Activated T-helper 17 cell treated with anti-CD3 and anti-CD28 coated beads, Interleukin-2, amount 50 U/mL, for 72 hours (primary cell): ENCODE data around the gene PVRIG. TPM values are rescaled to one million over a fixed set of nuclear protein-coding genes. Genes with fewer than 3 reads are reported as not detected.
"Not testable (repeated sequence)": the region's sequence is repeated elsewhere in the genome, so short reads cannot be mapped to it uniquely, and the experiment has no call there.

Source experiments
- ATAC-seq: fragments of 150-1000 bp; cut with Tn5 transposase; replicated peaks from 2 replicates; pipeline ENCODE4 v1.10.0; 2021; ENCODE audit warnings: mild to moderate bottlenecking, moderate library complexity
- H3K27ac Mint-ChIP-seq: one replicate; pipeline ENCODE4 v1.8.0; 2022; ENCODE audit warnings: mixed read lengths
- H3K27me3 Mint-ChIP-seq: one replicate; pipeline ENCODE4 v1.8.0; 2022; ENCODE audit warnings: mixed read lengths
- H3K36me3 Mint-ChIP-seq: one replicate; pipeline ENCODE4 v1.8.0; 2022; ENCODE audit warnings: low read depth, mild to moderate bottlenecking, mixed read lengths
- H3K4me1 Mint-ChIP-seq: one replicate; pipeline ENCODE4 v1.8.0; 2022; ENCODE audit warnings: mixed read lengths
- H3K4me3 Mint-ChIP-seq: one replicate; pipeline ENCODE4 v1.8.0; 2022; ENCODE audit warnings: mild to moderate bottlenecking, mixed read lengths
- H3K9me3 Mint-ChIP-seq: one replicate; pipeline ENCODE4 v1.8.0; 2022; ENCODE audit warnings: mixed read lengths
- total RNA-seq, 2 donors: library from RNA; stranded (reverse); gene quantifications; one replicate each; pipeline ENCODE4 v1.2.3, GENCODE V29; 2022

The PVRIG gene
- total RNA-seq, 2 donors from 2014 or later = 16.1 to 28.5 TPM

- peak overlapping the region; percentile 41 for H3K27ac Mint-ChIP-seq
- not testable (repeated sequence) for ATAC-seq, H3K4me3 Mint-ChIP-seq, H3K27me3 Mint-ChIP-seq, H3K9me3 Mint-ChIP-seq
- H3K4me1 Mint-ChIP-seq = peaks cover 21% of the 10 kb centered on the region
- H3K36me3 Mint-ChIP-seq = peaks cover 11% of the 10 kb centered on the region
Observed at GRCh38 chr7:100239975-100240374, 20.2 kb downstream of the PVRIG start.

- ATAC-seq = peak; percentile 97
- peak overlapping the region; percentile 53 for H3K4me3 Mint-ChIP-seq
- H3K36me3 Mint-ChIP-seq, H3K27me3 Mint-ChIP-seq, H3K9me3 Mint-ChIP-seq: not testable (repeated sequence)
- H3K4me1 Mint-ChIP-seq = peaks cover 16% of the 10 kb centered on the region
- H3K27ac Mint-ChIP-seq = peak overlapping the region; percentile 81
Observed at GRCh38 chr7:100243385-100243784, 23.6 kb downstream of the PVRIG start.

- not testable (repeated sequence) for H3K9me3 Mint-ChIP-seq, H3K36me3 Mint-ChIP-seq, ATAC-seq, H3K27me3 Mint-ChIP-seq, H3K4me3 Mint-ChIP-seq
- Mint-ChIP-seq H3K27ac (peak overlapping the region; percentile 65), H3K4me1 (peaks cover 12% of the 10 kb centered on the region)
Observed at GRCh38 chr7:100244988-100245605, 25.3 kb downstream of the PVRIG start.

GRCh38 chr7:100246121-100246864, 26.5 kb downstream of the PVRIG start:
- H3K9me3 Mint-ChIP-seq, H3K27me3 Mint-ChIP-seq, H3K36me3 Mint-ChIP-seq, H3K4me3 Mint-ChIP-seq, ATAC-seq: not testable (repeated sequence)
- H3K27ac Mint-ChIP-seq = peak overlapping the region; percentile 17
- peaks cover 12% of the 10 kb centered on the region for H3K4me1 Mint-ChIP-seq

GRCh38 chr7:100246865-100247137, 27.1 kb downstream of the PVRIG start:
- not testable (repeated sequence) for H3K27ac Mint-ChIP-seq, H3K36me3 Mint-ChIP-seq, H3K9me3 Mint-ChIP-seq, H3K27me3 Mint-ChIP-seq, H3K4me3 Mint-ChIP-seq, ATAC-seq
- peaks cover 12% of the 10 kb centered on the region for H3K4me1 Mint-ChIP-seq

GRCh38 chr7:100247152-100247757, 27.5 kb downstream of the PVRIG start:
- Mint-ChIP-seq H3K4me3 (no peak overlapping the region), H3K36me3 (no peaks in the 10 kb centered on the region), H3K27me3 (no peaks in the 10 kb centered on the region), H3K27ac (no peak overlapping the region), H3K9me3 (no peaks in the 10 kb centered on the region), H3K4me1 (peaks cover 12% of the 10 kb centered on the region)
- ATAC-seq = no peak

GRCh38 chr7:100248483-100248882, 28.7 kb downstream of the PVRIG start:
- H3K4me3 Mint-ChIP-seq = no peak overlapping the region
- H3K9me3 Mint-ChIP-seq = no peaks in the 10 kb centered on the region
- H3K27ac Mint-ChIP-seq = no peak overlapping the region
- peaks cover 6% of the 10 kb centered on the region for H3K4me1 Mint-ChIP-seq
- ATAC-seq = no peak
- H3K27me3 Mint-ChIP-seq = no peaks in the 10 kb centered on the region
- H3K36me3 Mint-ChIP-seq = no peaks in the 10 kb centered on the region

- Mint-ChIP-seq H3K4me1 (peaks cover under 1% of the 10 kb centered on the region), H3K36me3 (no peaks in the 10 kb centered on the region), H3K9me3 (no peaks in the 10 kb centered on the region), H3K27me3 (no peaks in the 10 kb centered on the region), H3K27ac (no peak overlapping the region), H3K4me3 (no peak overlapping the region)
- ATAC-seq = no peak
Observed at GRCh38 chr7:100257017-100257416, 37.3 kb downstream of the PVRIG start.

- not testable (repeated sequence) for H3K36me3 Mint-ChIP-seq, H3K9me3 Mint-ChIP-seq, H3K27ac Mint-ChIP-seq, H3K27me3 Mint-ChIP-seq, H3K4me3 Mint-ChIP-seq, H3K4me1 Mint-ChIP-seq, ATAC-seq
Observed at GRCh38 chr7:100259984-100260383, 40.2 kb downstream of the PVRIG start.

GRCh38 chr7:100262896-100263295, 43.1 kb downstream of the PVRIG start:
- not testable (repeated sequence) for H3K9me3 Mint-ChIP-seq, H3K36me3 Mint-ChIP-seq, H3K27me3 Mint-ChIP-seq, H3K27ac Mint-ChIP-seq, H3K4me1 Mint-ChIP-seq, ATAC-seq, H3K4me3 Mint-ChIP-seq

GRCh38 chr7:100264223-100264622, 44.5 kb downstream of the PVRIG start:
- not testable (repeated sequence) for ATAC-seq

GRCh38 chr7:100264669-100265165, 45.0 kb downstream of the PVRIG start:
- H3K36me3 Mint-ChIP-seq, ATAC-seq, H3K9me3 Mint-ChIP-seq, H3K27ac Mint-ChIP-seq, H3K4me3 Mint-ChIP-seq, H3K4me1 Mint-ChIP-seq, H3K27me3 Mint-ChIP-seq: not testable (repeated sequence)

More at GRCh38 chr7:100264223-100264622, 44.5 kb downstream of the PVRIG start:
- not testable (repeated sequence) for H3K4me1 Mint-ChIP-seq, H3K27me3 Mint-ChIP-seq, H3K27ac Mint-ChIP-seq, H3K36me3 Mint-ChIP-seq, H3K4me3 Mint-ChIP-seq, H3K9me3 Mint-ChIP-seq

- not testable (repeated sequence) for H3K9me3 Mint-ChIP-seq, H3K4me3 Mint-ChIP-seq, H3K27ac Mint-ChIP-seq, H3K27me3 Mint-ChIP-seq, H3K36me3 Mint-ChIP-seq, H3K4me1 Mint-ChIP-seq, ATAC-seq
Observed at GRCh38 chr7:100265851-100266250, 46.1 kb downstream of the PVRIG start.

GRCh38 chr7:100266576-100267354, 47.0 kb downstream of the PVRIG start:
- Mint-ChIP-seq H3K4me3 (no peak overlapping the region), H3K4me1 (peaks cover 8% of the 10 kb centered on the region), H3K27me3 (no peaks in the 10 kb centered on the region), H3K27ac (no peak overlapping the region), H3K9me3 (no peaks in the 10 kb centered on the region), H3K36me3 (no peaks in the 10 kb centered on the region)
- no peak for ATAC-seq
